Tibial artery (tissue), 4 donors: ENCODE measurements around the gene CSF1R.
"Not testable (repeated sequence)": the region's sequence is repeated elsewhere in the genome, so short reads cannot be mapped to it uniquely, and the experiment has no call there.

Experiments
- DNase-seq, 2 donors: peaks; one replicate each; pipeline ENCODE4 v3.0.0-alpha.2; 2019
- H3K27ac ChIP-seq, 2 donors: fragments of 200-600 bp; sonication (generic) in 1 of 2; 1 replicate in 1 of 2; 2 replicates in 1 of 2; pipeline ENCODE4 v1.5.1; 2018 to 2019; ENCODE audit warnings: mild to moderate bottlenecking in 1 of 2
- H3K27me3 ChIP-seq, 2 donors: fragments of 200-600 bp; sonication (generic) in 1 of 2; one replicate each; pipeline versions ENCODE4 v1.5.1 to v1.6.0; 2016 to 2019
- H3K36me3 ChIP-seq, 3 donors: fragments of 200-600 bp; sonication (generic) in 2 of 3; one replicate each; pipeline ENCODE4 v1.5.1; 2016 to 2019; ENCODE audit warnings: mild to moderate bottlenecking in 2 of 3
- H3K4me1 ChIP-seq, 4 donors: fragments of 200-600 bp; sonication (generic) in 2 of 4; 1 replicate in 3 of 4; 2 replicates in 1 of 4; pipeline ENCODE4 v1.5.1; 2016 to 2019
- H3K4me3 ChIP-seq, 2 donors: fragments of 200-600 bp; sonication (generic) in 1 of 2; 1 replicate in 1 of 2; 2 replicates in 1 of 2; pipeline ENCODE4 v1.5.1; 2018 to 2019; ENCODE audit warnings: mild to moderate bottlenecking in 2 of 2
- H3K9me3 ChIP-seq, 3 donors: fragments of 200-600 bp; sonication (generic) in 1 of 3; one replicate each; pipeline ENCODE4 v1.5.1; 2016 to 2019
- CTCF ChIP-seq, 2 experiments: fragments of 200-600 bp in 1 of 2; fragments of 450-650 bp in 1 of 2; IDR thresholded peaks; one replicate each; pipeline ENCODE4 v1.5.1; 2017 to 2019; ENCODE audit warnings: antibody characterized with exemption in 2 of 2, mild to moderate bottlenecking in 1 of 2, moderate library complexity in 1 of 2
- intact Hi-C: fragments of 100-400 bp; cut with DNase I; formaldehyde crosslinking; loops from one replicate; pipeline ENCODE4 v1.15.0; 2023; ENCODE audit warnings: low total_unique reads

Gene CSF1R

GRCh38 chr5:150051657-150052195 is 34.6 kb downstream of the CSF1R start:
- Histone ChIP-seq H3K9me3 (no peaks in the 10 kb centered on the region), H3K4me3 (no peak overlapping the region), H3K4me1 (no peaks in the 10 kb centered on the region), H3K36me3 (peaks cover 70 to 94% (median 81%) of the 10 kb centered on the region in 3 donors), H3K27ac (no peak overlapping the region), H3K27me3 (no peaks in the 10 kb centered on the region)
- intact Hi-C loops = no loop called here
- TF ChIP-seq CTCF (IDR thresholded peaks at IDR 0.05) = no peak
- DNase-seq = no peak

GRCh38 chr5:150050172-150050811 is 36.1 kb downstream of the CSF1R start:
- intact Hi-C loops, DNase-seq, H3K4me3 ChIP-seq, H3K9me3 ChIP-seq, H3K27ac ChIP-seq, H3K4me1 ChIP-seq, H3K27me3 ChIP-seq: not testable (repeated sequence)
- H3K36me3 ChIP-seq = peaks cover 76 to 99% (median 96%) of the 10 kb centered on the region in 3 donors

DNA sequence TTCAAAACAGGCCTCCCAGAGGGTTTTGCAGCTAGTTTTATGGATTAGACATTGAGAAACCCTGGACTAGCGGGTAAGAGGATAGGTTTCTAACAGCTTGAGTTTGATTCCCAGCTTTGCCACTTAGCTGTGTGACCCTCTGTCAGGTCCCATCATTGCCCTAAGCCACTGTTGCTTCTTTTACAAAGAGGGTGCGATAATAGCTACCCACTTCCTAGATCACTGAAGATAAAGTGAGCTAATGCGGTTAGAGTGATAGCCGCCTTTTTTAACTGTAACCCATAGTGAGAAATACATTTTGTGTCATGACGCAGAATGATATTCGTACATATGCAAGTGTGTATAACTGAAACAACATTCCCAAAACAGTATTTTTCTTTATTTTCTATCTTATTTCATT is 40.3 kb downstream of the CSF1R start:
- intact Hi-C loops = no loop called here
- TF ChIP-seq CTCF (IDR thresholded peaks at IDR 0.05) = no peak
- no peaks in the 10 kb centered on the region for H3K9me3 ChIP-seq

DNA sequence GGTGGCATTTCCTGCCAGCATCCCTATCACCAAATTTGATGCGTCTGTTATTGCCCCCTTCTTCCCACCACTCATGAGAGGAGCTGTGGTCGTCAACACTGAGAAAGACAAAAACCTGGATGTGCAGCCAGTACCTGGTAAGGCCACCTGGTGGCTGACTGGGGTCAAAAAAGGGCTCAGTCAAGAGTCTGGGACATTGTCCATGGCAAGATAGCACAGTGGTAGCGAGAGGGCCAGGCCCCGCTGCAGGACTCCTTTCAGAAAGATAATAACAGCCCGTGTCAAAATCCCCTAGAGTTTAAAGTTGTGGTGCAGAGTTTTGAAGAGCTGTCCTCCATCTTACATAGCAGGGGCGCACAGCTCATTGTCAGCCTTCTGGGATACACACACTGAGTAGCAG is 40.8 kb downstream of the CSF1R start:
- DNase-seq = no peak
- Histone ChIP-seq H3K27ac (no peak overlapping the region), H3K27me3 (no peaks in the 10 kb centered on the region), H3K4me3 (no peak overlapping the region), H3K36me3 (peaks cover 67 to 97% (median 96%) of the 10 kb centered on the region in 3 donors), H3K9me3 (no peaks in the 10 kb centered on the region), H3K4me1 (peaks cover 0 to 17% (median 13%) of the 10 kb centered on the region in 4 donors)
- TF ChIP-seq CTCF (IDR thresholded peaks at IDR 0.05) = no peak
- intact Hi-C loops = no loop called here

More for the DNA sequence above, 40.3 kb downstream of the CSF1R start:
- no peak overlapping the region for H3K4me3 ChIP-seq
- no peak overlapping the region for H3K27ac ChIP-seq
- H3K4me1 ChIP-seq = peaks cover 0 to 17% (median 13%) of the 10 kb centered on the region in 4 donors
- H3K36me3 ChIP-seq = peaks cover 67 to 97% (median 96%) of the 10 kb centered on the region in 3 donors
- DNase-seq = no peak
- no peaks in the 10 kb centered on the region for H3K27me3 ChIP-seq

- H3K36me3 ChIP-seq = peaks cover 61 to 94% (median 93%) of the 10 kb centered on the region in 3 donors
- H3K27ac ChIP-seq = peak overlapping the region in 1 of 2 donors; percentile 35
- intact Hi-C loops = no loop called here
- H3K4me1 ChIP-seq = peaks cover 0 to 17% (median 13%) of the 10 kb centered on the region in 4 donors
- H3K4me3 ChIP-seq = no peak overlapping the region
- DNase-seq = no peak
- H3K9me3 ChIP-seq = no peaks in the 10 kb centered on the region
- H3K27me3 ChIP-seq = no peaks in the 10 kb centered on the region
- TF ChIP-seq CTCF (IDR thresholded peaks at IDR 0.05) = no peak
Observed at GRCh38 chr5:150044712-150045111, 41.6 kb downstream of the CSF1R start.

DNA sequence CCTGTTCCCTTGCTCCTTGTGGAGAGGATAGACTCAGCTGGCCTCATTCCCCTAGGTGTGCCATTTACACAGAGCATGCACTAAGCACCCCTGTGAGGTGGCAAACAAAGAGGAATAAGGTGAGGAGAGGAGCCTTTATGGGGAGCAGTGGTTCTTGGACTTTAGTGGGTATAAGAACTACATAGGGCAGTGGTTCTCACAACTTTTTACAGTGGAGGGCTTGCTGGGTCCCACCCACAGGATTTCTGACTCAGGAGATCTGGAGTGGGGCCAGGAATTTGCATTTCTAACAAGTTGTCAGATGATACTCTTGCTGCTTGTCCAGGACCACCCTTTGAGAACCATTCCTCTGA is 42.0 kb downstream of the CSF1R start:
- no peaks in the 10 kb centered on the region for H3K9me3 ChIP-seq
- DNase-seq = no peak
- peak overlapping the region in 1 of 2 donors; percentile 35 for H3K27ac ChIP-seq
- no peak overlapping the region for H3K4me3 ChIP-seq
- no peak for TF ChIP-seq CTCF (IDR thresholded peaks at IDR 0.05)
- intact Hi-C loops = no loop called here
- H3K36me3 ChIP-seq = peaks cover 57 to 94% (median 90%) of the 10 kb centered on the region in 3 donors
- no peaks in the 10 kb centered on the region for H3K27me3 ChIP-seq
- peaks cover 0 to 17% (median 13%) of the 10 kb centered on the region in 4 donors for H3K4me1 ChIP-seq
